ENCODE data around the gene SUPT7L.
A peak's percentile ranks its signal among the peaks of the same experiment; 100 is the strongest.
"Not testable (repeated sequence)": the region's sequence is repeated elsewhere in the genome, so short reads cannot be mapped to it uniquely, and the experiment has no call there.

Gene SUPT7L

DNA sequence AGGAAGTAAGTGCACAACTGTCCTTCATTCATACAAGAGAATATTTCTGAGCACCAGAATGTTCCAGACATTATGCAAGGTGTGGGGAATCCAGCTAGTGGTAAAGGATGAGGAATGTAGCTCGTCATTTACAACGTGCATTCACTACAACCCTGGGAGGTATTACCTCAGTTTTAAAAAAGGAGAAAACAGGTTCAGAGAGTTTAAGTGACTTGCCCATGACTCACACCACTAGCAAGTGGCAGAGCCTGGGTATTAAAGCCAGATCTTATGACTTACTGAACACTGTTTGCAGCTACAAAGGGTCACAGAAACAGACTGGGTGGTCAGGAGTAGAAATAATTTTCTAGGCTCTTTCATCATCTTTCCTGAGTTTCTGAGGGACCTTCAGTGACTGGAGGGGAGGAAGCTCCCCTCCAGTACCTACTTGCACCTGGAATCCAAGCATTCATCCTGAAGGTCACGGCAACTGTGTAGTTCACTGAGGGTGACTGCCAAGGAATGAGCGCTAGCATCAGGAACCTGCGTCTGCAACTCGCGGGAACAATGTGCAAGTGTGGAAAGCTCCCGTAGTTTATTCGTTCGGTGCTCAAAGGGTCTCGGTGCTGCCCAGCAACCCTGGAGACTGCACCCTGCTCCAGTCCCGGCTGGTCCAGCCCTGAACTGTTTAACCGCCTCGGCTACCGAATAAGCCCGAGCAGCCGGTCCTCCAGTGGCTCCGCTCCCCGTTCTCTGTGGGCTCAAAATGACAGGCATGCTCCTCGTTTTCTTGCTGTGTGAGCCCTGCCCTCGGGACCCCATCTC is 35.2 kb downstream of the SUPT7L start:
- TF ChIP-seq, protein P1, sequence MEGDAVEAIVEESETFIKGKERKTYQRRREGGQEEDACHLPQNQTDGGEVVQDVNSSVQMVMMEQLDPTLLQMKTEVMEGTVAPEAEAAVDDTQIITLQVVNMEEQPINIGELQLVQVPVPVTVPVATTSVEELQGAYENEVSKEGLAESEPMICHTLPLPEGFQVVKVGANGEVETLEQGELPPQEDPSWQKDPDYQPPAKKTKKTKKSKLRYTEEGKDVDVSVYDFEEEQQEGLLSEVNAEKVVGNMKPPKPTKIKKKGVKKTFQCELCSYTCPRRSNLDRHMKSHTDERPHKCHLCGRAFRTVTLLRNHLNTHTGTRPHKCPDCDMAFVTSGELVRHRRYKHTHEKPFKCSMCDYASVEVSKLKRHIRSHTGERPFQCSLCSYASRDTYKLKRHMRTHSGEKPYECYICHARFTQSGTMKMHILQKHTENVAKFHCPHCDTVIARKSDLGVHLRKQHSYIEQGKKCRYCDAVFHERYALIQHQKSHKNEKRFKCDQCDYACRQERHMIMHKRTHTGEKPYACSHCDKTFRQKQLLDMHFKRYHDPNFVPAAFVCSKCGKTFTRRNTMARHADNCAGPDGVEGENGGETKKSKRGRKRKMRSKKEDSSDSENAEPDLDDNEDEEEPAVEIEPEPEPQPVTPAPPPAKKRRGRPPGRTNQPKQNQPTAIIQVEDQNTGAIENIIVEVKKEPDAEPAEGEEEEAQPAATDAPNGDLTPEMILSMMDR (IDR thresholded peaks at IDR 0.05; ENCODE audit: insufficient read depth, low read depth, low read length, missing control alignments), result no peak
- H3K4me3 ChIP-seq (ENCODE audit: low read length), result peak overlapping the region; percentile 72
- DNase-seq (ENCODE audit: low read depth), result peak; percentile 96

DNA sequence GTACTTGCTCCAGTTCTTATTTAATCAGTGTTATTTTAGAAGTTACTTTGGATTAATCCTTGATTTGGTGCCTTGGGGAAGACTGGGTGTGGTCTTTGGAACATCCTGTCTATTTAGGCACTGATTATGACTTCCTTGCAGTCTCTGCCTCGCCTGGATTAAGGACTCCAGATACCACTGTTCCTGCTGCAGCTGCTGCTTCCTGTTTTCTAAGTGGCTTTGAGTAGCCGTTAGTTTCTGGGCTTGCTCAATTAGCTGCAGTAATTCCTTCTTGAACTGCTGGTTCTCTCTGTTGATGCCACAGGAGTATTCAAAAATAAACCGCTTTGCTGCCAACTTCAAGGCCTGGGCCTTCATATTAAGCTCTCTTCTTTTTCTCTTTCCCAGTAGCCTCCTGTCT is 36.5 kb downstream of the SUPT7L start:
- peak; percentile 13 for DNase-seq (ENCODE audit: low read depth)
- not testable (repeated sequence) for H3K4me3 ChIP-seq (ENCODE audit: low read length)

DNA sequence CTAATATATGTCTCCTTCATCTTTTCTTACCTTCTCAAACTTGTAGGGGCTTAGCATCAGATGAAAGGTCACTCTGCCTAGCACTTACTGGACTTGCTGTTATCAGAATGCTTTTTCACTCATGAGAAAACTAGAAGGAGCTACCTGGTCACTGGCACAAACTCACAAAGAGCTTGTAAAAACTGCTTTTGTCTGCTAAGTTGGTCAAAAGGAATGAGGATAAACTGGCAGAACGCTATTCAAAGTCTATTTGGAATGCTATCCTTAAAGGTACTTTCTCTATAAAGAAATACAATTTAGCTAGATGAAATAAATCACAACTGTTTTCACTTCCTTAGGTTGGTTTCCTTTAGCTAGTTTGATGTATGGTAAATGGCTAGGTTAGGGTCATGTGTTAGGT is 37.1 kb downstream of the SUPT7L start:
- peak; percentile 22 for DNase-seq (ENCODE audit: low read depth)

DNA sequence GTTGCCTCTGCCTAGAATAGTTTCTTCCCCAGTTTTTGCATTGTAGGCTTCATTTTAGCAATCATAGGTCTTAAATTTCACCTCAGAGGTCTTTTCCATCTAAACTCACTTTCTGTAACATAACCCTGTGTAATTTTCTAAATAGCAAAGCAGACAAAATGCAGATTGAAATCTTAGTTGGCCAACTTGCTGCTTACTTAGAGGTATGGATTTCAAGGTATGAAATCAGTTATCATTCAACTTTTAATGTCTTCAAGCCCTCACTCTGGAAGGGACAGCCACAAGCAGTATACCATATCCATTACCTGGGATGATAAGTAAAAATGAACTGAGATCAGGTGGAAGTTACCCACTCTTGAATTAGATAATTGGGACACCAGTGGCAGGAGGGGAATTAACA is 38.5 kb downstream of the SUPT7L start:
- H3K4me3 ChIP-seq (ENCODE audit: low read length), result no peak overlapping the region
- TF ChIP-seq, protein P1 (IDR thresholded peaks at IDR 0.05; ENCODE audit: insufficient read depth, low read depth, low read length, missing control alignments), result no peak
- no peak for DNase-seq (ENCODE audit: low read depth)

More for the DNA sequence above, 37.1 kb downstream of the SUPT7L start:
- not testable (repeated sequence) for H3K4me3 ChIP-seq (ENCODE audit: low read length)

DNA sequence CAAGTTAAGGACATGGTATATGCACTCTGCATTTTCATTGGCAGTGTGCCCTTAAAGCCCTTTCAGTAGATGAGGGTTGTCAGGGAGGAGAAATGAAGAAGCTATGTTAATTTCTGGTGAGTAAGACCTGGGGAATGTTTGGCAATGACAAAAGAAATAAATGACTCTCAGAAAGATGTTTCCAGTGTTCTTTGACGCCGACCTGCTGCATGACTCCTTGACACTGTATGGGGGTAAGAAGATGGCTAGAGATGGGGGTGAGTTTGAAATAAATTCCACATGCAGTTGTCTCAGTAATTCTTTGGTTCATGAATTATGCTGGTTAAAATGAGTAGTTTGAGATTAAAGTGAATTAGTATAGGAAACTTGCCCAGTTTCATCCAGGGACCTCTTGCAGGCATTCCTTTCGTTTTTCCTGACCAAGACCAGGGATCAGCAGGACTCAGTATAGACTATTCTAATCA is 40.5 kb downstream of the SUPT7L start:
- peak; percentile 52 for DNase-seq (ENCODE audit: low read depth)
- TF ChIP-seq, protein P1 (IDR thresholded peaks at IDR 0.05; ENCODE audit: insufficient read depth, low read depth, low read length, missing control alignments), result no peak
- no peak overlapping the region for H3K4me3 ChIP-seq (ENCODE audit: low read length)

DNA sequence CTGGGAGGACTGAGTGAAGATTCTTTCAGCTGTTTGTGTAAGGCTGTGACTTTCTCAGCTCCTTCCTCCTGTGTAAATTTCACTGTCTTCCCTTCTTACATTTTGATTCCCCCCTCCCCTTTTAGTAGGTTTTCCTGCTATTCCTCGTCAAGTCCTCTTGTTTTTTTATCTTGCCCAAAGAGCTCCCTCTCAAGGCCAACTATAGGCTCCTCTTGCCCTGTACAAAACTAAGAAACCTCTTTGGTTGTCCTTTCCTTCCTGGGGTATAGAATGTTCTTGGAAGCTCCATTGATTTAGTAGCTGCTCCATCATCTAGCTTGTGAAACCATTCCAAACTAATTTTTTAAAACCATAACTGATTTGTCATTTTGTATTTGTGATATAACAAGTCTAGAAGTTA is 41.9 kb downstream of the SUPT7L start:
- no peak for DNase-seq (ENCODE audit: low read depth)
- H3K4me3 ChIP-seq (ENCODE audit: low read length), result no peak overlapping the region
- TF ChIP-seq, protein P1 (IDR thresholded peaks at IDR 0.05; ENCODE audit: insufficient read depth, low read depth, low read length, missing control alignments), result no peak

DNA sequence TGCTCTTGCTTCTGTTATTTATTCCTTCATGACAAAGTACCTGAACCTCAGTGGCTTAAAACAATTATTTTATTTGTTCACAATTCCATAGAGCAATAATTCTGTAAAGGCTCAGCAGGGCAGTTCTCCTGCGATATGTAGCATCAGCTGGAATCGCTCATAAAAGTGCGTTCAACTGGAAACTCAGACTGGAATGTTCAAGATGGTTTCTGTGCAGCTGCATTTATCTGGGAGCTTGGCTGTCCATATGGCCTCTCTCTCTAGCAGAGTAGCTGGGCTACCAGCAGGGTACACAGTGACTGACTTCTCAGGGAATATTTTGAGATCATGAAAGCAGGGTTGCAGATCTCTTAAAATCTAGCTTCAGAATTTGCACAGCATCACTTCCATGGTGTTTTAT is 48.1 kb downstream of the SUPT7L start:
- TF ChIP-seq, protein P1 (IDR thresholded peaks at IDR 0.05; ENCODE audit: insufficient read depth, low read depth, low read length, missing control alignments), result no peak
- no peak for DNase-seq (ENCODE audit: low read depth)
- no peak overlapping the region for H3K4me3 ChIP-seq (ENCODE audit: low read length)

DNA sequence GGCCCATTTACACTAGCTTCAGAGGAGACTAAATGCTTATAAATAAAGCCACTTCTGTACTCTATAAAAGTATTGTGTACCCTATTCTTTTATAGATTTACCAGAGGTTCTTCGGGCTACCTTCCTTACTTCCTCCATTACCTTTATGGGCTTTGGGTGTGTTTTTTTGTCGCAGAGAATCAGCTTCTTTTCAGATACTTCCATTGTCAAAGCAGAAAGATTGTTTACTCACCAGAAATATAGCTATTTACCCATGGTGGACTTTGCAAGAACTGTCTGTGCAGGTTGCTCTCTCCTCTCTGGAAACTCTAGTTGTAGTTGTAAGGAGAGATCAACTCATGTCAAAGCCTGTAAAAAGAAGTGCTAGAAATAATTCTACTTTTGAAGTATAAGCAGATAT is 49.4 kb downstream of the SUPT7L start:
- no peak for DNase-seq (ENCODE audit: low read depth)
- no peak overlapping the region for H3K4me3 ChIP-seq (ENCODE audit: low read length)
- TF ChIP-seq, protein P1 (IDR thresholded peaks at IDR 0.05; ENCODE audit: insufficient read depth, low read depth, low read length, missing control alignments), result no peak

All from epithelial cell of esophagus (primary cell).